Activated CD8-positive, alpha-beta T cell treated with anti-CD3 and anti-CD28 coated beads for 36 hours (primary cell): ENCODE measurements around the gene GDPGP1. TPM values are rescaled to one million over a fixed set of nuclear protein-coding genes. Genes with fewer than 3 reads are reported as not detected.

Experiments
- ATAC-seq: fragments of 200-7000 bp; cut with Tn5 transposase; one replicate; pipeline ENCODE4 v1.10.0; 2021; ENCODE audit warnings: mild to moderate bottlenecking, moderate library complexity
- CTCF ChIA-PET: fragments of 350-600 bp; sonication (Branson Sonifier 250); formaldehyde crosslinking; loops from one replicate; lab custom pipeline; 2021; ENCODE audit warnings: antibody characterized with exemption; lab: Charles Lee
- POLR2A ChIA-PET: fragments of 350-600 bp; sonication (Branson Sonifier 250); formaldehyde crosslinking; loops from one replicate; lab custom pipeline; 2021; ENCODE audit warnings: antibody characterized with exemption; lab: Charles Lee
- DNase-seq: peaks from one replicate; pipeline ENCODE4 v3.0.0-alpha.2; 2020
- H3K27ac Mint-ChIP-seq: one replicate; pipeline ENCODE4 v1.8.0; 2021; ENCODE audit warnings: mild to moderate bottlenecking, mixed read lengths
- H3K27me3 Mint-ChIP-seq: one replicate; pipeline ENCODE4 v1.8.0; 2021; ENCODE audit warnings: mixed read lengths
- H3K36me3 Mint-ChIP-seq: one replicate; pipeline ENCODE4 v1.8.0; 2021; ENCODE audit warnings: low read depth, mixed read lengths
- H3K4me1 Mint-ChIP-seq: one replicate; pipeline ENCODE4 v1.8.0; 2021; ENCODE audit warnings: low read depth, mixed read lengths
- H3K4me3 Mint-ChIP-seq: one replicate; pipeline ENCODE4 v1.8.0; 2021; ENCODE audit warnings: mild to moderate bottlenecking, moderate library complexity, mixed read lengths
- H3K9me3 Mint-ChIP-seq: one replicate; pipeline ENCODE4 v1.8.0; 2021; ENCODE audit warnings: mixed read lengths
- CTCF ChIP-seq: fragments of 200-600 bp; IDR thresholded peaks from one replicate; pipeline ENCODE4 v1.8.0; 2022; ENCODE audit warnings: antibody characterized with exemption, mild to moderate bottlenecking
- intact Hi-C: fragments of 100-400 bp; cut with micrococcal nuclease; formaldehyde crosslinking; loops from one replicate; pipeline ENCODE4 v1.10.0; 2022
- total RNA-seq, 2 experiments: library from RNA; stranded (reverse); gene quantifications; one replicate each; pipeline ENCODE4 v1.2.3, GENCODE V29; 2021

The GDPGP1 gene
- total RNA-seq, 2 experiments from 2014 or later: 5.2 to 6.4 TPM

GRCh38 chr15:90212221-90213098 is 21.5 kb upstream of the GDPGP1 start:
- Mint-ChIP-seq H3K27me3 (no peaks in the 10 kb centered on the region), H3K4me1 (peaks cover 15% of the 10 kb centered on the region), H3K4me3 (no peak overlapping the region), H3K36me3 (no peaks in the 10 kb centered on the region), H3K9me3 (no peaks in the 10 kb centered on the region), H3K27ac (no peak overlapping the region)
- no peak for DNase-seq
- intact Hi-C loops: no loop called here
- TF ChIP-seq CTCF: no peak
- CTCF ChIA-PET: interaction anchor here (1.1 kb wide), 1 partner anchor 69 kb away, joined by 3 read pairs; no protein-coding TSS in a partner anchor
- POLR2A ChIA-PET: interaction anchor here (0.5 kb wide), 1 partner anchor 11 kb away, joined by 3 read pairs; no protein-coding TSS in a partner anchor
- ATAC-seq: no peak

GRCh38 chr15:90213122-90213817 is 20.7 kb upstream of the GDPGP1 start:
- CTCF ChIA-PET: no interaction called here
- intact Hi-C loops: no loop called here
- no peak overlapping the region for H3K27ac Mint-ChIP-seq
- no peaks in the 10 kb centered on the region for H3K27me3 Mint-ChIP-seq
- DNase-seq (no peak), ATAC-seq (no peak)
- no peak overlapping the region for H3K4me3 Mint-ChIP-seq
- no peak for TF ChIP-seq CTCF
- H3K36me3 Mint-ChIP-seq: no peaks in the 10 kb centered on the region
- H3K9me3 Mint-ChIP-seq: no peaks in the 10 kb centered on the region
- peaks cover 17% of the 10 kb centered on the region for H3K4me1 Mint-ChIP-seq
- POLR2A ChIA-PET: no interaction called here

- Mint-ChIP-seq H3K27ac (no peak overlapping the region), H3K9me3 (no peaks in the 10 kb centered on the region), H3K36me3 (no peaks in the 10 kb centered on the region), H3K4me1 (peaks cover 17% of the 10 kb centered on the region), H3K27me3 (no peaks in the 10 kb centered on the region), H3K4me3 (no peak overlapping the region)
- no peak for TF ChIP-seq CTCF
- intact Hi-C loops: no loop called here
- CTCF ChIA-PET: no interaction called here
- DNase-seq: no peak
- POLR2A ChIA-PET: no interaction called here
- no peak for ATAC-seq
These were observed 20.2 kb upstream of the GDPGP1 start for GRCh38 chr15:90213818-90214204.

- Mint-ChIP-seq H3K27me3 (no peaks in the 10 kb centered on the region), H3K36me3 (no peaks in the 10 kb centered on the region), H3K27ac (no peak overlapping the region), H3K4me1 (peaks cover 17% of the 10 kb centered on the region), H3K4me3 (no peak overlapping the region), H3K9me3 (no peaks in the 10 kb centered on the region)
- CTCF ChIA-PET: interaction anchor here (1.0 to 2.3 kb wide), 4 partner anchors 14 to 105 kb away, joined by 3 to 15 read pairs (median 3); no protein-coding TSS in a partner anchor
- no peak for TF ChIP-seq CTCF
- POLR2A ChIA-PET: no interaction called here
- intact Hi-C loops: no loop called here
- DNase-seq: no peak
- ATAC-seq: no peak
These were observed 19.3 kb upstream of the GDPGP1 start for GRCh38 chr15:90214553-90215196.
